Bronchus fibroblast of lung (primary cell): ENCODE data around the gene CEP250. TPM values are rescaled to one million over a fixed set of nuclear protein-coding genes. Genes with fewer than 3 reads are reported as not detected.

Experiments
- total RNA-seq: library from RNA; depleted of rRNA; stranded (reverse); fragments of >200 nt; gene quantifications from 2 replicates; pipeline ENCODE4 v1.2.3, GENCODE V29; 2015

The CEP250 gene, protein sequence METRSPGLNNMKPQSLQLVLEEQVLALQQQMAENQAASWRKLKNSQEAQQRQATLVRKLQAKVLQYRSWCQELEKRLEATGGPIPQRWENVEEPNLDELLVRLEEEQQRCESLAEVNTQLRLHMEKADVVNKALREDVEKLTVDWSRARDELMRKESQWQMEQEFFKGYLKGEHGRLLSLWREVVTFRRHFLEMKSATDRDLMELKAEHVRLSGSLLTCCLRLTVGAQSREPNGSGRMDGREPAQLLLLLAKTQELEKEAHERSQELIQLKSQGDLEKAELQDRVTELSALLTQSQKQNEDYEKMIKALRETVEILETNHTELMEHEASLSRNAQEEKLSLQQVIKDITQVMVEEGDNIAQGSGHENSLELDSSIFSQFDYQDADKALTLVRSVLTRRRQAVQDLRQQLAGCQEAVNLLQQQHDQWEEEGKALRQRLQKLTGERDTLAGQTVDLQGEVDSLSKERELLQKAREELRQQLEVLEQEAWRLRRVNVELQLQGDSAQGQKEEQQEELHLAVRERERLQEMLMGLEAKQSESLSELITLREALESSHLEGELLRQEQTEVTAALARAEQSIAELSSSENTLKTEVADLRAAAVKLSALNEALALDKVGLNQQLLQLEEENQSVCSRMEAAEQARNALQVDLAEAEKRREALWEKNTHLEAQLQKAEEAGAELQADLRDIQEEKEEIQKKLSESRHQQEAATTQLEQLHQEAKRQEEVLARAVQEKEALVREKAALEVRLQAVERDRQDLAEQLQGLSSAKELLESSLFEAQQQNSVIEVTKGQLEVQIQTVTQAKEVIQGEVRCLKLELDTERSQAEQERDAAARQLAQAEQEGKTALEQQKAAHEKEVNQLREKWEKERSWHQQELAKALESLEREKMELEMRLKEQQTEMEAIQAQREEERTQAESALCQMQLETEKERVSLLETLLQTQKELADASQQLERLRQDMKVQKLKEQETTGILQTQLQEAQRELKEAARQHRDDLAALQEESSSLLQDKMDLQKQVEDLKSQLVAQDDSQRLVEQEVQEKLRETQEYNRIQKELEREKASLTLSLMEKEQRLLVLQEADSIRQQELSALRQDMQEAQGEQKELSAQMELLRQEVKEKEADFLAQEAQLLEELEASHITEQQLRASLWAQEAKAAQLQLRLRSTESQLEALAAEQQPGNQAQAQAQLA (N-terminal part only)
- 29.1 and 33.9 TPM in 2 replicates for total RNA-seq

DNA sequence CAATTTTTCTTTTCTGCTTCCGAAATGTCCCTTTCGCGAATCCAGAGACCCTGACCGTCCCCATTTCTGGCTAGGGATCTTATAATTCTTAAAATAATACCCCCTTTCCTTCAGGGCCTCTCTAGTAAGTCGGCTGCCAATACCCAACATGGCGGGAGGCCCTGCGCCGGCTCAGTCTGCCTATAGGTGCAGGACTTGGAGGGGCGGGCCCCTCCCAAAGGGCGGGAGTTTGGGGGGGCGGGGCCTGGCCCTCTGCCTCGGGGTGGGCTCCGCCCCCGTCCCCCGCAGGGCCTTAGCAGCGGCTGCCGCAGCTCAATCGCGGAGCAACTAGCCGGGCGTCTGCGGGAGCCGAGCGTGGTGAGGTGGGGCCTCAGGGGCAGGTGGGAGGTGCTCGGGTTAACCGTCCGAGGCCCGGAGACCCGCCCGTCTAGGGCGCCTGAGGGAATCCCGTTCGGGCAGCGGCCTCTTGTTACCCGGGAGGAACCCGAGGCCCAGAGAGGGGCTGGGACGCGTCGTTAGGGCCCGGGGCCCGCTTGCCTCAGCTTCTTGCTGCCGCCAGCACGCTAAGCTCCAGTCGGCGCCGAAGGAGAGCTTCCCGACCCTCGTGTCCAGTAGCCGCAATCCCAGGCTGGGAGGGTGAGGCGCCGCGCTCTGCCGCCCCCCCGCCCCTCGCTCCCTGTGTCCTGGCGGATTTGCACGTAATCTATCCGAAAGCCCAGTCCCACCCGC, at the start of gene CEP250:
CEP250 (plus strand) TSS at position 718 of the 729 bp plus-strand sequence. CDS start 6,770 bp downstream, outside the sequence.

DNA sequence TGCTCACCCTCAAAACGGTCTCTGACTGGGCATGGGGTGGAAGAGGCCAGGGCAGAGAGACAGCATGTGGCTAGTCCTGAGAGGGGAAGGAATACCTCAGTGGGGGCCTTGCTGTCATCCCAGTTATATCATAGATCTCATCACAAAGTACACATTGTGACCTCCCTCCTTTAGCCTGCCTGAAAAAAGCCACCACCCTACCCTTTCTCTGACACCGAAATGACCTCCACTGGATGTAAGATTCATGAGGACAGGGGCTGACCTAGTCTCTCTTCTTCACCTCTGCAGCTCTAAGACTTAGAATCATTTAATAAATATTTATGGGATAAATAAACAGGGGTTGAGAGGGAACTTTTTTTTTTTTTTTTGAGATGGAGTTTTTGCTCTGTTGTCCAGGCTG, 74.2 kb downstream of the CEP250 start, which contains the start of gene C20orf173:
C20orf173 (minus strand) TSS at position 101 of the 400 bp plus-strand sequence. CDS start 279 bp downstream, outside the sequence.

DNA sequence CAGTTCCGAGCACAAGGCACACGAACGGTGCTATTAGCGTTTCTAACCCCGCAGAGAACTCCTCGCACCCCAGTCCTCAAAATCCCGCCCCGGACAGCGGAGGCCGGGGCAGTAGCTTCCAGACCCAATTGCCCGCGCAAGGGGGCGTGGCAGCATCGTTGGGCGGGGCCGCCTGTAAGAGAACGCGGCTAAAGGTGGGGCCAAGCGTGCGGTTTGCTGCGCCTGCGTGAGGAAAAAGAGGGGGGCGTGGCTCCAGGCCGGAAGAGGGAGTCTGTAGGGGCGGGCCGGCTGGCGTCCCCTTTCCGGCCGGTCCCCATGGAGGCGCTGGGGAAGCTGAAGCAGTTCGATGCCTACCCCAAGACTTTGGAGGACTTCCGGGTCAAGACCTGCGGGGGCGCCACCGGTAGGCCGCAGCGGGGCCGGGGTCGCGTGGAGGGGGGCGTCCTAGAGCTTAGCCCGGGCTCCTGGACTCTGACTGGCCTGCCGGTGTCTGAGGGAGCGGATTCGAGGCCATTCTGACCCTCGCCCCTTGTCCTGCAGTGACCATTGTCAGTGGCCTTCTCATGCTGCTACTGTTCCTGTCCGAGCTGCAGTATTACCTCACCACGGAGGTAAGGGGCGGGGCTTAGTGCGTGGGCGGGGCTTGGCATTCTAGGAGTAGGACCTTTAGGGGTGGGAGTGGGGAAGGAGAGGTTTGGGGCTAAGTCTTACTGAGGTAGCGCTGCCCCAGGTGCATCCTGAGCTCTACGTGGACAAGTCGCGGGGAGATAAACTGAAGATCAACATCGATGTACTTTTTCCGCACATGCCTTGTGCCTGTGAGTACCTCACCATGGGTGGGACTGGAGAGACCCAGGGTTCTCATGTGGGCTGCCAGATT, 86.6 kb downstream of the CEP250 start, which contains the start of gene ERGIC3:
ERGIC3 (plus strand) TSS at position 296 of the 880 bp plus-strand sequence; CDS start at position 316, 20 bp downstream.

Other genes starting within 250 kb of the CEP250 start
- gene MMP24, start 228.9 kb upstream of the CEP250 start, total RNA-seq, result 0.15 and 0.17 TPM in 2 replicates
- gene MMP24OS, start 177.5 kb upstream of the CEP250 start, total RNA-seq, result 32.8 and 35.5 TPM in 2 replicates
- 238 and 258 TPM in 2 replicates for gene EIF6, start 170.8 kb upstream of the CEP250 start, total RNA-seq
- gene FAM83C, start 163.2 kb upstream of the CEP250 start, total RNA-seq, result under 0.01 TPM in 1 of 2 replicates, not detected in the other
- 33.4 and 40.2 TPM in 2 replicates for gene UQCC1, start 43.6 kb upstream of the CEP250 start, total RNA-seq
- 56.2 TPM in 2 replicates for gene GDF5, start 17.4 kb upstream of the CEP250 start, total RNA-seq
- gene C20orf173, start 74.1 kb downstream of the CEP250 start, total RNA-seq, result not detected in 2 replicates
- gene ERGIC3, start 86.5 kb downstream of the CEP250 start, total RNA-seq, result 189 and 202 TPM in 2 replicates
- gene SPAG4, start 160.2 kb downstream of the CEP250 start, total RNA-seq, result 4.7 and 6.8 TPM in 2 replicates
- 94.3 and 95.6 TPM in 2 replicates for gene CPNE1, start 209.3 kb downstream of the CEP250 start, total RNA-seq
- gene RBM12, start 209.3 kb downstream of the CEP250 start, total RNA-seq, result 27.4 and 30.6 TPM in 2 replicates
- 27.9 and 35.3 TPM in 2 replicates for gene NFS1, start 243.8 kb downstream of the CEP250 start, total RNA-seq
- gene ROMO1, start 243.8 kb downstream of the CEP250 start, total RNA-seq, result 397 and 521 TPM in 2 replicates